Prostate gland (tissue), 2 donors: ENCODE data around the gene ABHD11. TPM values are rescaled to one million over a fixed set of nuclear protein-coding genes. Genes with fewer than 3 reads are reported as not detected.

Experiments
- DNase-seq: peaks from one replicate; pipeline ENCODE4 v3.0.0-alpha.2; 2019; ENCODE audit warnings: low spot score
- H3K27ac ChIP-seq, 2 donors: fragments of 200-600 bp; sonication (generic); 2 replicates each; pipeline ENCODE4 v1.5.1; 2017 to 2019
- H3K27me3 ChIP-seq: fragments of 200-600 bp; sonication (generic); replicated peaks from 2 replicates; pipeline ENCODE4 v1.5.1; 2019; ENCODE audit not compliant: insufficient read depth
- H3K36me3 ChIP-seq, 2 donors: fragments of 200-600 bp; sonication (generic); 1 replicate in 1 of 2; 2 replicates in 1 of 2; pipeline versions ENCODE4 v1.5.1 to v1.8.1; 2017 to 2019
- H3K4me1 ChIP-seq: fragments of 200-600 bp; sonication (generic); replicated peaks from 2 replicates; pipeline ENCODE4 v1.5.1; 2019
- H3K4me3 ChIP-seq, 2 donors: fragments of 200-600 bp; sonication (generic); 2 replicates each; pipeline ENCODE4 v1.5.1; 2017 to 2019
- H3K9me3 ChIP-seq: fragments of 200-600 bp; sonication (generic); 2 replicates; pipeline ENCODE4 v1.5.1; 2017
- POLR2A ChIP-seq: fragments of 450-650 bp; IDR thresholded peaks from one replicate; pipeline ENCODE4 v1.6.1; 2016; ENCODE audit warnings: antibody characterized with exemption, mild to moderate bottlenecking
- POLR2AphosphoS5 ChIP-seq: sonication (generic); formaldehyde crosslinking; IDR thresholded peaks from one replicate; pipeline ENCODE4 v1.6.1; 2017; ENCODE audit warnings: antibody characterized with exemption
- WGBS: methylation state at CpG from one replicate; pipeline ENCODE4 v1.1.5; 2018; 5-methylcytosine and 5-hydroxymethylcytosine counted together
- intact Hi-C: fragments of 100-400 bp; cut with DNase I; formaldehyde crosslinking; loops from one replicate; pipeline ENCODE4 v1.14.2; 2022
- total RNA-seq, 2 donors: library from RNA; depleted of rRNA; stranded (reverse); fragments of >200 nt; gene quantifications; one replicate each; pipeline ENCODE4 v1.1.0, GENCODE V29; 2016
- TF ChIP-seq, protein P1 (sequence below), 4 experiments: fragments of 200-600 bp in 2 of 4; fragments of 450-650 bp in 2 of 4; sonication (generic) in 2 of 4; IDR thresholded peaks; 1 replicate in 3 of 4; 2 replicates in 1 of 4; pipeline ENCODE4 v1.5.1; 2016 to 2019; ENCODE audit warnings: antibody characterized with exemption in 4 of 4, mild to moderate bottlenecking in 2 of 4, moderate library complexity in 2 of 4

ABHD11 gene
- total RNA-seq, 2 donors from 2014 or later, result 55.2 to 87.8 TPM

GRCh38 chr7:73705551-73705920 is 33.1 kb downstream of the ABHD11 start:
- TF ChIP-seq, protein P1, sequence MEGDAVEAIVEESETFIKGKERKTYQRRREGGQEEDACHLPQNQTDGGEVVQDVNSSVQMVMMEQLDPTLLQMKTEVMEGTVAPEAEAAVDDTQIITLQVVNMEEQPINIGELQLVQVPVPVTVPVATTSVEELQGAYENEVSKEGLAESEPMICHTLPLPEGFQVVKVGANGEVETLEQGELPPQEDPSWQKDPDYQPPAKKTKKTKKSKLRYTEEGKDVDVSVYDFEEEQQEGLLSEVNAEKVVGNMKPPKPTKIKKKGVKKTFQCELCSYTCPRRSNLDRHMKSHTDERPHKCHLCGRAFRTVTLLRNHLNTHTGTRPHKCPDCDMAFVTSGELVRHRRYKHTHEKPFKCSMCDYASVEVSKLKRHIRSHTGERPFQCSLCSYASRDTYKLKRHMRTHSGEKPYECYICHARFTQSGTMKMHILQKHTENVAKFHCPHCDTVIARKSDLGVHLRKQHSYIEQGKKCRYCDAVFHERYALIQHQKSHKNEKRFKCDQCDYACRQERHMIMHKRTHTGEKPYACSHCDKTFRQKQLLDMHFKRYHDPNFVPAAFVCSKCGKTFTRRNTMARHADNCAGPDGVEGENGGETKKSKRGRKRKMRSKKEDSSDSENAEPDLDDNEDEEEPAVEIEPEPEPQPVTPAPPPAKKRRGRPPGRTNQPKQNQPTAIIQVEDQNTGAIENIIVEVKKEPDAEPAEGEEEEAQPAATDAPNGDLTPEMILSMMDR (IDR thresholded peaks at IDR 0.05), result no peak
- no peak for TF ChIP-seq POLR2A
- TF ChIP-seq POLR2AphosphoS5, result no peak
- Histone ChIP-seq H3K9me3 (no peaks in the 10 kb centered on the region), H3K27ac (peak overlapping the region in 1 of 2 donors; percentile 13), H3K4me3 (no peak overlapping the region), H3K36me3 (no peaks in the 10 kb centered on the region), H3K4me1 (peaks cover 6% of the 10 kb centered on the region), H3K27me3 (no peaks in the 10 kb centered on the region)
- intact Hi-C loops, result no loop called here
- WGBS, result 85% methylated on average over 10 of the region's 10 CpGs
- no peak for DNase-seq

DNA sequence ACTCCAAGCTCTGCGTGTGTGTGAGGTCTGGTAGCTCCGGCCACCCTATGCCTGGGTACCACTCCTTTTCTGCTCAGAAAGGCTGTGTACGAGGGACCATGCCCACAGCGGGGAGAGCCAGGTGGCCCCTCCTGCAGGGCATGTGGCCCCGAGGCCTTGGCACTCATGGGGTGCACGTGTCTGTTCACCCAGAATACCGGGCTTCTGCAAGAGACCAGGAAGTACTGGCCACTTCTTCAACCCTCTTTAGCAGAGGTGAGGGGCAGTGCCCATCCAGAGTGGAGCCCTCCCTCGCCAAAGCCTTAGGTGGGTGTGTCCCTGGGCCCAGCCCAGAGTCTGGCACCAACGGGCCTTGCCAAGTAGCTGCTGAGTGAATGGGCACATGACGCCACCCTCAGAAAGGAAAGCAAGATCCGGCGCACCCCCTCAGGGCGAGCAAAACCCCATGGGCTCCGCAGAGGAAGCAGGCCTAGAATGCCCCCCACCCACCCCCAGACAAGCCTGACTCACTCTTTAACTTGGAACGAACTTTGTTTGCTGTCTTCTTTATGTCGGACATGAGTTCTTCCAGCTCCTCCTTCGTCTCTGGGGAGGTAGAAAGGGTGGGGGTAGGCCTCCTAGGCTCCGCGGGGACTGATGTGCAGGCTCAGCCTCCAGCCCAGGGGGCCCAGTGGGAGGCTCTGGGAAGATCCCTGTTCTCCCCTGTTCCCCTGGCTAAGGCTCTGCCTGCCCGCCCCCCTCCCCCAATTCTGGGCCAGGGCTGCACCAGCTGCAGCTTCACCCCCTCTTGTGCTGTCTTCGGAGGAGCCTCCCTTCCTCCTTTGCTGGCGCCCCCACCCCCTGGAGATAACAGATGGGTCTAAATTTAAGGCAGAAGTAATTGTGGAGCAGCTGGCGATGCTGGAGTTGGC is 33.7 kb downstream of the ABHD11 start:
- Histone ChIP-seq H3K27ac (peak overlapping the region; percentile 13 to 58), H3K9me3 (no peaks in the 10 kb centered on the region), H3K4me3 (no peak overlapping the region), H3K27me3 (no peaks in the 10 kb centered on the region), H3K36me3 (no peaks in the 10 kb centered on the region), H3K4me1 (peaks cover 6% of the 10 kb centered on the region)
- TF ChIP-seq, protein P1 (IDR thresholded peaks at IDR 0.05), result no peak
- peak; percentile 55 for TF ChIP-seq POLR2AphosphoS5
- DNase-seq, result peak; percentile 69
- intact Hi-C loops, result no loop called here
- WGBS, result 35% methylated on average over 22 of the region's 23 CpGs

DNA sequence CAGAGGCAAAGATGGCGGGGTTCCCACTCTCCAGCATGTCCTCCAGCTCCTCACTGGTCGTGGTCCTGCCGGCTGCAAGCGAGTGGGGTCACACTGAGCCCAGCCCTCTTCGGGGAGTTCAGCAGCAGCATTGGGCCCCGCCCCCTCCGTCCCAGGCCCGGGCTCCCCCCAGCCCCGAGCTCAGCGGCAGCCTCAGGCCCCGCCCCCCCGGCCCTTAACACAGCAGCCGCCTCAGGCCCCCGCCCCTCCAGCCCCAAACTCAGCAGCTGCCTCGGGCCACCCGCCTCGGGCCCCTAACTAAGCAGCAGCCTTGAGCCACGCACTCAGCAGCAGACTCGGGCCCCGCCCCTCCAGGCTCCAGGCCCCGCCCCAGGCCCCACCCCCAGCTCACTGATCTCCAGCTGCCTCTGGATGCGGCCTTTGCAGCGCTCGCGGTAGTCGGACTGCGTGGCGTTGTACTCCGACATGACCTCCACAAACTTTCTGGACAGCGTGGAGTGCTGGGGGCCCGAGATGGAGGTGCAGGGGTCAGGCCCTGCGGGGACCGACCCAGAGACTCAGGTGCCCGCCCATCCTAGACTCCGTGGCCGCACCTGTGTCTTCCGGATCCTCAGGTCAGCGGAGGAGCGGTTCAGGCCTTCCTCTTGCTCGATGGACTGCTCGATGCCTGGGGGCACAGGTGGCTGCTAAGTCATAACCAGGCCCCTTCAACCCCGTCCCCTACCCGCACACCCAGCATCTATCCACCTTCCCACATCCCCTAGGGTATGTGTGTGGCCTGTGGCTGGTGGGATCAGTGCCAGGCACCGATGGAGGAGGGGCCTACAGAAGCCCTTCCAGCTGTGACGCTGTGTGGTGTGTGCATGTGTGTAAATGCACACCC is 34.6 kb downstream of the ABHD11 start:
- 32% methylated on average over 29 of the region's 45 CpGs for WGBS
- Histone ChIP-seq H3K27me3 (no peaks in the 10 kb centered on the region), H3K27ac (peak overlapping the region in 1 of 2 donors; percentile 58), H3K9me3 (no peaks in the 10 kb centered on the region), H3K4me3 (peak overlapping the region in 1 of 2 donors; percentile 2), H3K36me3 (no peaks in the 10 kb centered on the region), H3K4me1 (peaks cover 6% of the 10 kb centered on the region)
- DNase-seq, result no peak
- intact Hi-C loops, result no loop called here
- no peak for TF ChIP-seq POLR2A
- TF ChIP-seq, protein P1 (IDR thresholded peaks at IDR 0.05), result no peak

- H3K4me3 ChIP-seq, result no peak overlapping the region
- no peaks in the 10 kb centered on the region for H3K27me3 ChIP-seq
- peaks cover 6% of the 10 kb centered on the region for H3K4me1 ChIP-seq
- H3K27ac ChIP-seq, result no peak overlapping the region
- intact Hi-C loops, result no loop called here
- H3K36me3 ChIP-seq, result no peaks in the 10 kb centered on the region
- DNase-seq, result no peak
- WGBS, result 70% methylated on average over 13 of the region's 13 CpGs
- TF ChIP-seq POLR2A (no peak), POLR2AphosphoS5 (no peak)
- TF ChIP-seq, protein P1 (IDR thresholded peaks at IDR 0.05), result no peak
- no peaks in the 10 kb centered on the region for H3K9me3 ChIP-seq
Measured at GRCh38 chr7:73703225-73703624, 35.4 kb downstream of the ABHD11 start.
